DOHH2 (cell line): ENCODE results near the gene JAK1.

Source experiments
- EZH2phosphoT487 ChIP-seq: fragments of 200-600 bp; sonication (generic); IDR thresholded peaks from 2 replicates; pipeline ENCODE4 v1.6.1; 2017; ENCODE audit warnings: borderline replicate concordance, mild to moderate bottlenecking, antibody characterized with exemption, low read length, moderate library complexity, mixed read lengths
- TF ChIP-seq, protein P1 (sequence below): fragments of 200-600 bp; sonication (generic); IDR thresholded peaks from one replicate; pipeline ENCODE4 v1.5.1; 2014; ENCODE audit warnings: antibody characterized with exemption, mild to moderate bottlenecking, low read depth, low read length; ENCODE audit not compliant: poor library complexity, severe bottlenecking

DNA sequence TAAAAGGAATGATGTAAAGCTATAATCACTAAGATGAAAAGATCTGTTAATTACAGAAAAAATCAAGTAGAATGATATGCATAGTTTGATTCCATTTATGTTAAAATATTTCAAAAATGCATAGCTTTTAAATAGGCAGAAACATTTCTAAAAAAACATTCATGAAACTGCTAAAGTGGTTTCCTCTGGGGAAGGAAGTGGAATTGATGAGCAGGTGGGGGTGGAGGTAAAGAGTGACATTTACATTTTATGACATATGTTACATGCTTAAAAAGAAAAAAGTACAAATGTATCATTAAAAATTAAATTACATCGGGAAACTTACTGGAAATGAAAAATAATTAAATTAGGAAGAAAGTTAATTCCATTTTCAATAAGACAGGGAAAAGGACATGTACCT, 42.8 kb upstream of the JAK1 start:
- TF ChIP-seq, protein P1, sequence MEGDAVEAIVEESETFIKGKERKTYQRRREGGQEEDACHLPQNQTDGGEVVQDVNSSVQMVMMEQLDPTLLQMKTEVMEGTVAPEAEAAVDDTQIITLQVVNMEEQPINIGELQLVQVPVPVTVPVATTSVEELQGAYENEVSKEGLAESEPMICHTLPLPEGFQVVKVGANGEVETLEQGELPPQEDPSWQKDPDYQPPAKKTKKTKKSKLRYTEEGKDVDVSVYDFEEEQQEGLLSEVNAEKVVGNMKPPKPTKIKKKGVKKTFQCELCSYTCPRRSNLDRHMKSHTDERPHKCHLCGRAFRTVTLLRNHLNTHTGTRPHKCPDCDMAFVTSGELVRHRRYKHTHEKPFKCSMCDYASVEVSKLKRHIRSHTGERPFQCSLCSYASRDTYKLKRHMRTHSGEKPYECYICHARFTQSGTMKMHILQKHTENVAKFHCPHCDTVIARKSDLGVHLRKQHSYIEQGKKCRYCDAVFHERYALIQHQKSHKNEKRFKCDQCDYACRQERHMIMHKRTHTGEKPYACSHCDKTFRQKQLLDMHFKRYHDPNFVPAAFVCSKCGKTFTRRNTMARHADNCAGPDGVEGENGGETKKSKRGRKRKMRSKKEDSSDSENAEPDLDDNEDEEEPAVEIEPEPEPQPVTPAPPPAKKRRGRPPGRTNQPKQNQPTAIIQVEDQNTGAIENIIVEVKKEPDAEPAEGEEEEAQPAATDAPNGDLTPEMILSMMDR, result no peak
- no peak for TF ChIP-seq EZH2phosphoT487
